ENCODE results near the gene PMEL. TPM values are rescaled to one million over a fixed set of nuclear protein-coding genes. Genes with fewer than 3 reads are reported as not detected.

Gene PMEL
- total and polyA plus RNA-seq, 9 of the 15 experiments (the other 6 are each of a cell fraction or from before 2014, with no cell fraction given), result 0.36 to 2.0 (median 0.98) TPM

DNA sequence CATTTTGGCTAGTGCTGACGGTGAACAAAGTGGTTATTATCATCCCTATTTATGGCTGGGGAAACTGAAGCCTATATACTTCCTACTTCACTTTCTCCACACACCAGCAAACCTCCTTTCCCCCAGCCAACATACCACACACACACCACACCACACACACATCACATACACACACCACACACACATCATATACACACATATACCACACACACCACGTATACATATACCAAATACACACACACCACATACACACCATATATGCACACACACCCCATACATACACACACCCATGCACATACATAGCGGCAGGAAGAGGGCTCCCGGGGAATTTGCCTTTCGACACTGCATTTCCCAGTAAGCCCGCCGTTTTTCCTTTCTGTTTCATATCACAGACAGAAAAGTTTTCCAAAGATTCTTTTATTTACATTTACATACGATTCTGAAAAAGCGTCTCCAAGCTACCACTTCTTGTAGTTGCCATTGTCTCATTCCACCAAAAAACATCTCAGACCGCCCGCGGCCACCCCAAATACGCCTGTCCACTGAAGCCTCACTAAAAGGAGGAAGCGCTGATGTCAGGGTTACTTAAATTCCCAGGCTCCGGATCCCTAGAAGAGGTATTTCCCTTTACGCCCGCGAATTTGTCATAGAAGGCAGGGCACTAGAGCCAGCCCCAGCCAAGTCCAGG is 7.2 kb upstream of the PMEL start (continued):
- TF ChIP-seq DIDO1 (tag; IDR thresholded peaks at IDR 0.05; ENCODE audit: low read depth) (no peak), MAFG (tag; conservative IDR thresholded peaks at IDR 0.05) (no peak), ZNF174 (CRISPR knock-in tag; IDR thresholded peaks at IDR 0.05) (no peak), FOXJ3 (CRISPR knock-in tag; IDR thresholded peaks at IDR 0.05) (no peak), SUPT5H (IDR thresholded peaks at IDR 0.05) (peak; percentile 74), ZBTB1 (CRISPR knock-in tag; IDR thresholded peaks at IDR 0.05; ENCODE audit: borderline replicate concordance, low read depth) (no peak), ASH1L (IDR thresholded peaks at IDR 0.05; ENCODE audit: borderline replicate concordance, low read depth, partially characterized antibody) (peak; percentile 51), ZNF644 (tag; IDR thresholded peaks at IDR 0.05; ENCODE audit: low read depth) (no peak), ARID1B (IDR thresholded peaks at IDR 0.05) (peak; percentile 74), ZNF695 (CRISPR knock-in tag; IDR thresholded peaks at IDR 0.05) (no peak), SOX6 (IDR thresholded peaks at IDR 0.05) (peak; percentile 27; the same call in 1 of the 2 replicates), HSF4 (CRISPR knock-in tag; IDR thresholded peaks at IDR 0.05; ENCODE audit: borderline replicate concordance) (no peak), SREBF2 (CRISPR knock-in tag; IDR thresholded peaks at IDR 0.05) (no peak), TRIM28 (IDR thresholded peaks at IDR 0.05) (no peak), CREB1 (IDR thresholded peaks at IDR 0.05) (no peak), CREB1 (CRISPR knock-in tag; IDR thresholded peaks at IDR 0.05) (no peak), MTA2 (IDR thresholded peaks at IDR 0.05; ENCODE audit: low read depth) (peak; percentile 61; the same call in 1 of the 2 replicates), KLF10 (CRISPR knock-in tag; IDR thresholded peaks at IDR 0.05) (no peak)
- TF ChIP-seq, protein P1, sequence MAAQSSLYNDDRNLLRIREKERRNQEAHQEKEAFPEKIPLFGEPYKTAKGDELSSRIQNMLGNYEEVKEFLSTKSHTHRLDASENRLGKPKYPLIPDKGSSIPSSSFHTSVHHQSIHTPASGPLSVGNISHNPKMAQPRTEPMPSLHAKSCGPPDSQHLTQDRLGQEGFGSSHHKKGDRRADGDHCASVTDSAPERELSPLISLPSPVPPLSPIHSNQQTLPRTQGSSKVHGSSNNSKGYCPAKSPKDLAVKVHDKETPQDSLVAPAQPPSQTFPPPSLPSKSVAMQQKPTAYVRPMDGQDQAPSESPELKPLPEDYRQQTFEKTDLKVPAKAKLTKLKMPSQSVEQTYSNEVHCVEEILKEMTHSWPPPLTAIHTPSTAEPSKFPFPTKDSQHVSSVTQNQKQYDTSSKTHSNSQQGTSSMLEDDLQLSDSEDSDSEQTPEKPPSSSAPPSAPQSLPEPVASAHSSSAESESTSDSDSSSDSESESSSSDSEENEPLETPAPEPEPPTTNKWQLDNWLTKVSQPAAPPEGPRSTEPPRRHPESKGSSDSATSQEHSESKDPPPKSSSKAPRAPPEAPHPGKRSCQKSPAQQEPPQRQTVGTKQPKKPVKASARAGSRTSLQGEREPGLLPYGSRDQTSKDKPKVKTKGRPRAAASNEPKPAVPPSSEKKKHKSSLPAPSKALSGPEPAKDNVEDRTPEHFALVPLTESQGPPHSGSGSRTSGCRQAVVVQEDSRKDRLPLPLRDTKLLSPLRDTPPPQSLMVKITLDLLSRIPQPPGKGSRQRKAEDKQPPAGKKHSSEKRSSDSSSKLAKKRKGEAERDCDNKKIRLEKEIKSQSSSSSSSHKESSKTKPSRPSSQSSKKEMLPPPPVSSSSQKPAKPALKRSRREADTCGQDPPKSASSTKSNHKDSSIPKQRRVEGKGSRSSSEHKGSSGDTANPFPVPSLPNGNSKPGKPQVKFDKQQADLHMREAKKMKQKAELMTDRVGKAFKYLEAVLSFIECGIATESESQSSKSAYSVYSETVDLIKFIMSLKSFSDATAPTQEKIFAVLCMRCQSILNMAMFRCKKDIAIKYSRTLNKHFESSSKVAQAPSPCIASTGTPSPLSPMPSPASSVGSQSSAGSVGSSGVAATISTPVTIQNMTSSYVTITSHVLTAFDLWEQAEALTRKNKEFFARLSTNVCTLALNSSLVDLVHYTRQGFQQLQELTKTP (IDR thresholded peaks at IDR 0.05; ENCODE audit: low read depth in 1 of 2, partially characterized antibody in 2 of 2), result peak; percentile 67 to 93
- TF ChIP-seq, protein P2, sequence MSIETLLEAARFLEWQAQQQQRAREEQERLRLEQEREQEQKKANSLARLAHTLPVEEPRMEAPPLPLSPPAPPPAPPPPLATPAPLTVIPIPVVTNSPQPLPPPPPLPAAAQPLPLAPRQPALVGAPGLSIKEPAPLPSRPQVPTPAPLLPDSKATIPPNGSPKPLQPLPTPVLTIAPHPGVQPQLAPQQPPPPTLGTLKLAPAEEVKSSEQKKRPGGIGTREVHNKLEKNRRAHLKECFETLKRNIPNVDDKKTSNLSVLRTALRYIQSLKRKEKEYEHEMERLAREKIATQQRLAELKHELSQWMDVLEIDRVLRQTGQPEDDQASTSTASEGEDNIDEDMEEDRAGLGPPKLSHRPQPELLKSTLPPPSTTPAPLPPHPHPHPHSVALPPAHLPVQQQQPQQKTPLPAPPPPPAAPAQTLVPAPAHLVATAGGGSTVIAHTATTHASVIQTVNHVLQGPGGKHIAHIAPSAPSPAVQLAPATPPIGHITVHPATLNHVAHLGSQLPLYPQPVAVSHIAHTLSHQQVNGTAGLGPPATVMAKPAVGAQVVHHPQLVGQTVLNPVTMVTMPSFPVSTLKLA (conservative IDR thresholded peaks at IDR 0.05), result peak in 1 of 2 experiments; percentile 35; a peak in 1 of 4 replicates
- TF ChIP-seq, protein P3, sequence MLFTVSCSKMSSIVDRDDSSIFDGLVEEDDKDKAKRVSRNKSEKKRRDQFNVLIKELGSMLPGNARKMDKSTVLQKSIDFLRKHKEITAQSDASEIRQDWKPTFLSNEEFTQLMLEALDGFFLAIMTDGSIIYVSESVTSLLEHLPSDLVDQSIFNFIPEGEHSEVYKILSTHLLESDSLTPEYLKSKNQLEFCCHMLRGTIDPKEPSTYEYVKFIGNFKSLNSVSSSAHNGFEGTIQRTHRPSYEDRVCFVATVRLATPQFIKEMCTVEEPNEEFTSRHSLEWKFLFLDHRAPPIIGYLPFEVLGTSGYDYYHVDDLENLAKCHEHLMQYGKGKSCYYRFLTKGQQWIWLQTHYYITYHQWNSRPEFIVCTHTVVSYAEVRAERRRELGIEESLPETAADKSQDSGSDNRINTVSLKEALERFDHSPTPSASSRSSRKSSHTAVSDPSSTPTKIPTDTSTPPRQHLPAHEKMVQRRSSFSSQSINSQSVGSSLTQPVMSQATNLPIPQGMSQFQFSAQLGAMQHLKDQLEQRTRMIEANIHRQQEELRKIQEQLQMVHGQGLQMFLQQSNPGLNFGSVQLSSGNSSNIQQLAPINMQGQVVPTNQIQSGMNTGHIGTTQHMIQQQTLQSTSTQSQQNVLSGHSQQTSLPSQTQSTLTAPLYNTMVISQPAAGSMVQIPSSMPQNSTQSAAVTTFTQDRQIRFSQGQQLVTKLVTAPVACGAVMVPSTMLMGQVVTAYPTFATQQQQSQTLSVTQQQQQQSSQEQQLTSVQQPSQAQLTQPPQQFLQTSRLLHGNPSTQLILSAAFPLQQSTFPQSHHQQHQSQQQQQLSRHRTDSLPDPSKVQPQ (CRISPR knock-in tag; IDR thresholded peaks at IDR 0.05; ENCODE audit: borderline replicate concordance), result no peak
